ENCODE data around the gene SRC. TPM values are rescaled to one million over a fixed set of nuclear protein-coding genes. Genes with fewer than 3 reads are reported as not detected.
A peak's percentile ranks its signal among the peaks of the same experiment; 100 is the strongest.

Gene SRC
- 10.5 and 11.3 TPM in 2 replicates for total RNA-seq (2014; rRNA removed; shearing (Covaris generic))

- DNase-seq (ENCODE audit: low read depth), result peak; percentile 81
Observed at GRCh38 chr20:37345339-37346235, at the start of gene SRC. SRC (plus strand) TSS chr20:37346140; CDS start chr20:37384154, 38,014 bp downstream.

- DNase-seq (ENCODE audit: low read depth), result no peak
Observed at GRCh38 chr20:37296371-37296770, 49.6 kb upstream of the SRC start.

GRCh38 chr20:37297066-37297736 lies 48.7 kb upstream of the SRC start:
- peak; percentile 88 for DNase-seq (ENCODE audit: low read depth)

- DNase-seq (ENCODE audit: low read depth), result peak; percentile 49
Observed at GRCh38 chr20:37298190-37298939, 47.6 kb upstream of the SRC start.

- no peak for DNase-seq (ENCODE audit: low read depth)
Observed at GRCh38 chr20:37299718-37300528, 46.0 kb upstream of the SRC start.

- no peak for DNase-seq (ENCODE audit: low read depth)
Observed at GRCh38 chr20:37301120-37301519, 44.8 kb upstream of the SRC start.

- no peak for DNase-seq (ENCODE audit: low read depth)
Observed at GRCh38 chr20:37301558-37301957, 44.4 kb upstream of the SRC start.

- DNase-seq (ENCODE audit: low read depth), result no peak
Observed at GRCh38 chr20:37302981-37303380, 43.0 kb upstream of the SRC start.

- no peak for DNase-seq (ENCODE audit: low read depth)
Observed at GRCh38 chr20:37303637-37304036, 42.3 kb upstream of the SRC start.

GRCh38 chr20:37305079-37305478 lies 40.9 kb upstream of the SRC start:
- no peak for DNase-seq (ENCODE audit: low read depth)

GRCh38 chr20:37305839-37306238 lies 40.1 kb upstream of the SRC start:
- no peak for DNase-seq (ENCODE audit: low read depth)

- DNase-seq (ENCODE audit: low read depth), result no peak
Observed at GRCh38 chr20:37308086-37309050, 37.6 kb upstream of the SRC start.

- no peak for DNase-seq (ENCODE audit: low read depth)
Observed at GRCh38 chr20:37309290-37309689, 36.6 kb upstream of the SRC start.

- no peak for DNase-seq (ENCODE audit: low read depth)
Observed at GRCh38 chr20:37309936-37310590, 35.9 kb upstream of the SRC start.

GRCh38 chr20:37310951-37311350 lies 35.0 kb upstream of the SRC start:
- no peak for DNase-seq (ENCODE audit: low read depth)

- DNase-seq (ENCODE audit: low read depth), result no peak
Observed at GRCh38 chr20:37311710-37312355, 34.1 kb upstream of the SRC start.

- no peak for DNase-seq (ENCODE audit: low read depth)
Observed at GRCh38 chr20:37313546-37314091, 32.3 kb upstream of the SRC start.

- no peak for DNase-seq (ENCODE audit: low read depth)
Observed at GRCh38 chr20:37314099-37314498, 31.8 kb upstream of the SRC start.

- no peak for DNase-seq (ENCODE audit: low read depth)
Observed at GRCh38 chr20:37314617-37315016, 31.3 kb upstream of the SRC start.

All from RPMI7951 (cell line).